Erythroblast (primary cell): ENCODE data around the gene SLC38A11.

ENCODE experiments used
- GATA1 ChIP-seq: IDR thresholded peaks from 2 replicates; pipeline ENCODE4 v1.6.1; 2011; ENCODE audit warnings: low read depth, mild to moderate bottlenecking, control low read depth, low read length, moderate library complexity
- POLR2A ChIP-seq: IDR thresholded peaks from 2 replicates; pipeline ENCODE4 v1.6.1; 2011; ENCODE audit warnings: mild to moderate bottlenecking, low read length

DNA sequence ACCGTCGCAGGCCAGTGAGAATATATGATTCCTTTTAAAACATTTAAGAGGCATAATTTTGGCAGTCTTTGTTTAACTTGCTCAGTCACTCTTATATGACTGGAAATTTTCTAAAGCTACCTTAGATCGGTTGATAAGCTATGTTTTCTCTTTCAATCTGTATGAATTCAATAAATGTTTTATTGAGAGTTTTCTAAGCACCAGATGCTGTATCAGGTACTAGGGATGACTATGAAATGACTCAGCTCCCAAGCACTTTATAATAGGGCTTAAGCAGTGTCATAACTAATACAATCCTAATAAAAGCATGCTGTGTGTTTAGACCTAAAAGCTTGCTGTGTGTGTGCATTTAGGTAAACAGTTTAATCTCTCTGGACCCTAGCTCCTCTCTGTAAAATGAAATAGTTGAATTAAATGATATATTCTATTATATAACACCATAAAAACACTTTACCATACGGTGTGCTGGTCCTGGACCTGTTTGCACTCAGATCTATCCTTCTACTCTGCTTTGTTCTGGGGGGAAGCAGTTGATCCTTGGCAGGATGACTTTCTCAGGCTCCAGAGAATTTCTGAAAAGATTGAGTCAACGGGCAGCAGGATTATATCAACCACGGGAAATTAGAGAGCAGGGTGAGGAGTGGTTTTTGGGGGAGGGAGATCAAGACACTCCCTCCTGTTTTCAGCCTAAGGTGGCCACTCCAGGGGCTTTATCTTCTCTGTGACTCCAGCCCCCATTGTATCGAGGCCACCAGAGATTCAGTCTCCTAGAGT is 26.1 kb upstream of the SLC38A11 start:
- TF ChIP-seq POLR2A: no peak
- TF ChIP-seq GATA1: no peak
